Omental fat pad (tissue), 4 donors: Measurements from ENCODE around the gene CLIP1. TPM values are rescaled to one million over a fixed set of nuclear protein-coding genes. Genes with fewer than 3 reads are reported as not detected.

Experiments used
- ATAC-seq: fragments of 150-250 bp; one replicate; pipeline ENCODE4 v1.9.1; 2016; ENCODE audit warnings: mild to moderate bottlenecking, moderate library complexity; ENCODE audit not compliant: low FRiP score
- DNase-seq: peaks from one replicate; pipeline ENCODE4 v3.0.0-alpha.2; 2019; ENCODE audit warnings: low spot score
- total RNA-seq, 4 donors: library from RNA; depleted of rRNA; stranded (reverse); fragments of >200 nt; gene quantifications; one replicate each; pipeline ENCODE4 v1.1.0, GENCODE V29; 2016
- TF ChIP-seq, protein P1 (sequence below), 3 donors: fragments of 450-650 bp; IDR thresholded peaks; one replicate each; pipeline ENCODE4 v1.5.1; 2016 to 2017; ENCODE audit warnings: antibody characterized with exemption in 3 of 3, mild to moderate bottlenecking in 3 of 3, moderate library complexity in 2 of 3

CLIP1 gene
- total RNA-seq, 4 donors from 2014 or later, result 72.8 to 189 (median 91.7) TPM

DNA sequence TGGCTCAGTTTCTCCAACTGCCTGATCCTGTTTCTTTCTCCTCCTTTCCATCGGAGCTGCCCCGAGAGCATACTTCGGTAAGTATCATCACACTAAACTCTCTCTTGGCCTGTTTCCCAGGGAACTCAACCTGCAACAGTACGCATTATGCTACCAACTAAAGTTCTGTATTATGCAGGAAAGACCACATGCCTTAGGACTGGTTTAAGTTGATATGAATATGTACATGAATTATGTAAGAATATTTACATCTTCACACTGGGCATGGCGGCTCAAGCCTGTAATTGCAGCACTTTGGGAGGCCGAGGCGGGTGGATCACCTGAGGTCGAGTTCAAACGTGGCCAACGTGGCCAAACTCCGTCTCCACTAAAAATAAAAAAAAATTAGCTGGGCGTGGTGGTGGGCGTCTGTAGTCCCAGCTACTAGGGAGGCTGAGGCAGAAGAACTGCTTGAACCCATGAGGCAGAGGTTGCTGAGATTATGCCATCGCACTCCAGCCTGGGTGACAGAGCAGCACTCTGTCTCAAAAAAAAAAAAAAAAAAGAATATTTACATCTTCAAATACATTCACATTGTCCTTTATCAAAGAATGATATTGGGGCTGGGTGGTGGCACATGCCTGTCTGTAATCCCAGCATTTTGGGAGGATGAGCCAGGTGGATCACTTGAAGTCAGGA, 124.3 kb downstream of the CLIP1 start:
- TF ChIP-seq, protein P1, sequence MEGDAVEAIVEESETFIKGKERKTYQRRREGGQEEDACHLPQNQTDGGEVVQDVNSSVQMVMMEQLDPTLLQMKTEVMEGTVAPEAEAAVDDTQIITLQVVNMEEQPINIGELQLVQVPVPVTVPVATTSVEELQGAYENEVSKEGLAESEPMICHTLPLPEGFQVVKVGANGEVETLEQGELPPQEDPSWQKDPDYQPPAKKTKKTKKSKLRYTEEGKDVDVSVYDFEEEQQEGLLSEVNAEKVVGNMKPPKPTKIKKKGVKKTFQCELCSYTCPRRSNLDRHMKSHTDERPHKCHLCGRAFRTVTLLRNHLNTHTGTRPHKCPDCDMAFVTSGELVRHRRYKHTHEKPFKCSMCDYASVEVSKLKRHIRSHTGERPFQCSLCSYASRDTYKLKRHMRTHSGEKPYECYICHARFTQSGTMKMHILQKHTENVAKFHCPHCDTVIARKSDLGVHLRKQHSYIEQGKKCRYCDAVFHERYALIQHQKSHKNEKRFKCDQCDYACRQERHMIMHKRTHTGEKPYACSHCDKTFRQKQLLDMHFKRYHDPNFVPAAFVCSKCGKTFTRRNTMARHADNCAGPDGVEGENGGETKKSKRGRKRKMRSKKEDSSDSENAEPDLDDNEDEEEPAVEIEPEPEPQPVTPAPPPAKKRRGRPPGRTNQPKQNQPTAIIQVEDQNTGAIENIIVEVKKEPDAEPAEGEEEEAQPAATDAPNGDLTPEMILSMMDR (IDR thresholded peaks at IDR 0.05), result no peak
- no peak for ATAC-seq

DNA sequence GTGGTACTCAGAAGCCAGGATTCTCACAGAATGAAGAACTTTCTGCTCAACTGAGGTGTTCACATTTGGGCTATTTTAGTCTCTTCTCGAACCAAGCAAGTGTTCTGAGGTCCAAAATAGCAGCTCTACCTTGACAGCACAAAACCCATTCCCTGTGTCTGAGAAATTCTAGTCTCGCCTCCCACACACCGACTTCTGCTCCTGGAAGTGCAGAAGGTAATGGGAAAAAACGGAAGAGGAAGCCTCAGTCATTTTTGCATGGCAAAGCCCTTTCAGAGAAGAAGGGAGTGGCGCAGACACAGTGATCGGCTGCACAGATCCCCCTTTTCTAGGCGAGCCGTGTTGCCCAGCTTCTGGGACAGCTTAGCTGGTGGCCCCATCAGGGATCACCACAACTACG, 125.0 kb downstream of the CLIP1 start:
- ATAC-seq (no peak), DNase-seq (no peak)
- TF ChIP-seq, protein P1 (IDR thresholded peaks at IDR 0.05), result no peak

More for the DNA sequence above, 124.3 kb downstream of the CLIP1 start:
- no peak for DNase-seq

DNA sequence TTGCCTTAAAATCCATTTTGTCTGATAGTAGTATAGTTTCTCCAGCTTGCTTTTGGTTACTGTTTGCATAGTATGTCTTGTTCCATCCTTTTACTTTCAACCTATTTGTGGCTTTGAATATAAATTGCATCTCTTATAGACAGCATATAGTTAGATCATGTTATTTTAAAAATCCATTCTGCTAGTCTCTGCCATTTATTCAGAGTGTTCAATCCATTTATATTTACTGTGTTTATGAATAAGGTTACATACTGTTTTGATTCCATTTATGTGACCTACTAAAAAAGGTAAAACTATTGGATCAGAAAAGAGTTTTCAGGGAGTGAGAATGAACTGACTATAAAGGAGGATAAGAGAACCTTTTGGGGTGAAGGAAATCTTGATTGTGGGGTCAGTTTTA, 126.6 kb downstream of the CLIP1 start:
- TF ChIP-seq, protein P1 (IDR thresholded peaks at IDR 0.05), result no peak
- DNase-seq (no peak), ATAC-seq (no peak)

GRCh38 chr12:122293081-122293480, 129.4 kb downstream of the CLIP1 start:
- no peak for ATAC-seq
- DNase-seq, result no peak
- TF ChIP-seq, protein P1 (IDR thresholded peaks at IDR 0.05), result no peak

DNA sequence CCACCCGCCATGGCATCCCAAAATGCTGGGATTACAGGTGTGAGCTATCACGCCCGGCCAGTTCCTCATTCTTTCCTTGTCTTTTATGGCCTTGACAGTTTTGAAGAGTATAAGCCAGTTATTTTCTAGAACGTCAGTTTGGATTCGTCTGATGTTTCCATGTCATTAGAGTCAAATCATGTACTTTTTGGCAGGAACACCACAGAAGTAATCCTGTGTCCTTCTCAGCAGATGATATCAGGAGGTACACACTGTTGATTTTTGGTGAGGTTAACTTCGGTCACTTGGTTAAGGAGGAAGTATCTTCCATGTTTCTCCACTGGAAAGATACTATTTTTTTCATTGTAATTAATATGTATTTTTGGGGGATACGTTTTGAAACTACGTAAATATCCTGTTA, 131.0 kb downstream of the CLIP1 start:
- ATAC-seq, result no peak
- DNase-seq, result no peak

GRCh38 chr12:122283680-122284079, 138.8 kb downstream of the CLIP1 start:
- DNase-seq (no peak), ATAC-seq (no peak)
- TF ChIP-seq, protein P1 (IDR thresholded peaks at IDR 0.05), result no peak

More for the DNA sequence above, 131.0 kb downstream of the CLIP1 start:
- TF ChIP-seq, protein P1 (IDR thresholded peaks at IDR 0.05), result no peak

- TF ChIP-seq, protein P1 (IDR thresholded peaks at IDR 0.05), result no peak
- peak; percentile 49 for ATAC-seq
- no peak for DNase-seq
Measured at GRCh38 chr12:122282061-122282460, 140.4 kb downstream of the CLIP1 start.
